Measurements from ENCODE around the gene EARS2. TPM values are rescaled to one million over a fixed set of nuclear protein-coding genes. Genes with fewer than 3 reads are reported as not detected.

Gene EARS2
- total and polyA plus RNA-seq, 8 donors: 16.3 to 27.8 (median 23.2) TPM

DNA sequence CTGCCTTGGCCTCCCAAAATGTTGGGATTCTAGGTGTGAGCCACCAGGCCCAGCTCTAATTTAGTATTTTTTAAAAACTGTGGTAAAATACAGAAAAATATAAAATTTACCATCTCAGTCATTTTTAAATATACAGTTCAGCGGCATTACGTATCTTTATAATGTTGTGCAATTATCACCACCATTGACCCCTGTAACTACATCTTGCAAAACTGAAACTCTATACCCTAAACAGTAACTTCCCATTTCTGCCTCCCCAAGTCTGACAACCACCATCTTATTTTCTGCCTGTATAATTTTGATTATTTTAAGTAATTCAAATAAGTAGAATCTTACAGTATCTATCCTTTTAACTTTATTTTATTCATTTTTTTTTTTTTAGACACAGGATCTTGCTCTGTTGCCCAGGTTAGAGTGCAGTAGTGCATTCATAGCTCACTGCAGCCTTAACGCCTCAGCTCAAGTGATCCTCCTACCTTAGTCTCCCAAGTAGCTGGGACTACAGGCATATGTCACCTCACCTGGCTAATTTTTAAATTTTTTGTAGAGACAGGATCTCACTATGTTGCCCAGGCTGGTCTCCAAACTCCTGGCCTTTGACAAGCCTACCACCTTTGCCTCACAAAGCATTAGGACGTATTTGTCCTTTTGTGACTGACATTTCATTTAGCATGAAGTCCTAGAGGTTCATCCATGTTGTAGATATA is 36.0 kb downstream of the EARS2 start:
- H3K36me3 ChIP-seq: peaks cover 0 to 42% of the 10 kb centered on the region in 2 donors
- intact Hi-C loops (cut with DNase I): no loop called here
- no peaks in the 10 kb centered on the region for H3K9me3 ChIP-seq
- peak overlapping the region; percentile 37 to 66 for H3K27ac ChIP-seq
- no peaks in the 10 kb centered on the region for H3K27me3 ChIP-seq
- H3K4me1 ChIP-seq: peaks cover 0 to 32% of the 10 kb centered on the region in 2 donors
- H3K4me3 ChIP-seq: no peak overlapping the region
- DNase-seq: no peak
- no peak for TF ChIP-seq CTCF (IDR thresholded peaks at IDR 0.05)
- ATAC-seq: peak; percentile 47

DNA sequence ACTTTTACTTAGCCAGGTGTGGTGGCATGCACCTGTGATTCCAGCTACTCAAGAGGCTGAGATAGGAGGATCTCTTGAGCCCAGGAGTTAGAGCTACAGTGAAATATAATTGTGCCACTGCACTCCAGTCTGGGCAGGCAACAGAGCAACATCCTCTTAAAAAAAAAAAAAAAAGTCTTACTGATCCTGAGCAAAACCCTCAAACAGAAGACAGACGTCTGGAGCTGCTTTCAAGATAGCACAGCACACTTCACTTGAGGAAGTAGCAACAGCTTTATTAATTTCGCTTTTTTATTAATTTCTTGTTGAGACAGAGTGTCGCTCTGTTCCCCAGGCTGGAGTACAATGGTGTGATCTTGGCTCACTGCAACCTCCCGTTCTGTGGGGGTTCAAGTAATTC is 36.6 kb downstream of the EARS2 start:
- intact Hi-C loops (cut with DNase I): no loop called here
- ATAC-seq (peak; percentile 46), DNase-seq (no peak)
- Histone ChIP-seq H3K27ac (peak overlapping the region; percentile 37 to 66), H3K4me1 (peaks cover 0 to 32% of the 10 kb centered on the region in 2 donors), H3K27me3 (no peaks in the 10 kb centered on the region), H3K36me3 (peaks cover 0 to 40% of the 10 kb centered on the region in 2 donors), H3K4me3 (no peak overlapping the region), H3K9me3 (no peaks in the 10 kb centered on the region)
- TF ChIP-seq CTCF (IDR thresholded peaks at IDR 0.05): no peak

- DNase-seq: no peak
- Histone ChIP-seq H3K4me3 (no peak overlapping the region), H3K27ac (peak overlapping the region in 1 of 2 donors; percentile 5), H3K36me3 (peaks cover 0 to 33% of the 10 kb centered on the region in 2 donors), H3K9me3 (no peaks in the 10 kb centered on the region), H3K27me3 (no peaks in the 10 kb centered on the region), H3K4me1 (peaks cover 0 to 32% of the 10 kb centered on the region in 2 donors)
- ATAC-seq: no peak
- intact Hi-C loops (cut with DNase I): no loop called here
- TF ChIP-seq CTCF (IDR thresholded peaks at IDR 0.05): no peak
These were observed 37.9 kb downstream of the EARS2 start for GRCh38 chr16:23519282-23519681.

GRCh38 chr16:23518435-23518891 is 38.7 kb downstream of the EARS2 start:
- DNase-seq (no peak), ATAC-seq (peak; percentile 34)
- Histone ChIP-seq H3K4me1 (peaks cover 0 to 32% of the 10 kb centered on the region in 2 donors), H3K27ac (peak overlapping the region in 1 of 2 donors; percentile 5), H3K9me3 (no peaks in the 10 kb centered on the region), H3K27me3 (no peaks in the 10 kb centered on the region), H3K4me3 (no peak overlapping the region), H3K36me3 (peaks cover 0 to 27% of the 10 kb centered on the region in 2 donors)
- no peak for TF ChIP-seq CTCF (IDR thresholded peaks at IDR 0.05)
- intact Hi-C loops (cut with DNase I): no loop called here

DNA sequence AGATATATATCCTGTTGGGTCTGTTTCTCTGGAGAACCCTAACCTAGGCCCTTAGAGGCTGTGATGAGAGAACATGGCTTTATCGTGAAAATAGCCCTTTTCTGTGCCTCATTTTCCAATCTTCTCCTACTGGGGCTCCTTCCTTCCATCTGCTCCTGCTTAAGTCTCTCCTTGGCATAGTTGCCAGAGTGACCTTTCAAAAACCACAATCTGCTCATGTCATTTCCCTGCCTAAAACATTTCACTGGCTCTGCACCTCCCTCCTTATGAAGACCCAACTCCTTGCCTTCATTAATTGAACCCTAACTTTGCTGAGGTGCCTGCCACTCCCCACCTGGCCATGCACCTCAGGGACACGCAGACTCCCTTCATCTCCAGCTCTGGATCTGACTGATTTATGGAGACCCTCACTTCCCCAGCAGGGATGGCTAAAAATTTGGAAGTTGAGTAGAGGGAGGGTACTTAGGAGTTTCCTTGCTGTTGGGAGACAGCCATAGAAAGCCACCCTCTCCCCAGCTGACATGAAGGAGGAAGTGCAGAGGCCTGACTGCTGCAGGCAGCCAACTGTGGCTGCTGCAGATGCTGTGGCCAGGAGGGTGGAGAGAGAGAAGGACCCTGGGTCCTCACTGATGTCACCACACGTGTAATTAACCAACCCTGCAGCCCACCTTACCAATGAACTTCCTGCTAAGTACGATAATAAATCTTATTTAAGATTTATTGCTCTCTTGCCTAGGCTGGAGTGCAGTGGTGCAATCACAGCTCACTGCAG is 40.6 kb downstream of the EARS2 start:
- ATAC-seq (no peak), DNase-seq (no peak)
- intact Hi-C loops (cut with DNase I): no loop called here

More for the DNA sequence above, 40.6 kb downstream of the EARS2 start:
- Histone ChIP-seq H3K36me3 (peaks cover 0 to 14% of the 10 kb centered on the region in 2 donors), H3K27ac (no peak overlapping the region), H3K4me3 (no peak overlapping the region), H3K27me3 (no peaks in the 10 kb centered on the region), H3K4me1 (peaks cover 0 to 32% of the 10 kb centered on the region in 2 donors), H3K9me3 (no peaks in the 10 kb centered on the region)
- no peak for TF ChIP-seq CTCF (IDR thresholded peaks at IDR 0.05)

Measured in left lung (tissue), 10 donors.